HG02885 (cell line): ENCODE measurements around the gene MAGI1.

Experiments
- ATAC-seq: cut with Tn5 transposase; IDR thresholded peaks from one replicate; pipeline ENCODE4 v1.9.1; 2021; ENCODE audit warnings: mild to moderate bottlenecking; ENCODE audit not compliant: unreplicated experiment, poor library complexity

The MAGI1 gene

DNA sequence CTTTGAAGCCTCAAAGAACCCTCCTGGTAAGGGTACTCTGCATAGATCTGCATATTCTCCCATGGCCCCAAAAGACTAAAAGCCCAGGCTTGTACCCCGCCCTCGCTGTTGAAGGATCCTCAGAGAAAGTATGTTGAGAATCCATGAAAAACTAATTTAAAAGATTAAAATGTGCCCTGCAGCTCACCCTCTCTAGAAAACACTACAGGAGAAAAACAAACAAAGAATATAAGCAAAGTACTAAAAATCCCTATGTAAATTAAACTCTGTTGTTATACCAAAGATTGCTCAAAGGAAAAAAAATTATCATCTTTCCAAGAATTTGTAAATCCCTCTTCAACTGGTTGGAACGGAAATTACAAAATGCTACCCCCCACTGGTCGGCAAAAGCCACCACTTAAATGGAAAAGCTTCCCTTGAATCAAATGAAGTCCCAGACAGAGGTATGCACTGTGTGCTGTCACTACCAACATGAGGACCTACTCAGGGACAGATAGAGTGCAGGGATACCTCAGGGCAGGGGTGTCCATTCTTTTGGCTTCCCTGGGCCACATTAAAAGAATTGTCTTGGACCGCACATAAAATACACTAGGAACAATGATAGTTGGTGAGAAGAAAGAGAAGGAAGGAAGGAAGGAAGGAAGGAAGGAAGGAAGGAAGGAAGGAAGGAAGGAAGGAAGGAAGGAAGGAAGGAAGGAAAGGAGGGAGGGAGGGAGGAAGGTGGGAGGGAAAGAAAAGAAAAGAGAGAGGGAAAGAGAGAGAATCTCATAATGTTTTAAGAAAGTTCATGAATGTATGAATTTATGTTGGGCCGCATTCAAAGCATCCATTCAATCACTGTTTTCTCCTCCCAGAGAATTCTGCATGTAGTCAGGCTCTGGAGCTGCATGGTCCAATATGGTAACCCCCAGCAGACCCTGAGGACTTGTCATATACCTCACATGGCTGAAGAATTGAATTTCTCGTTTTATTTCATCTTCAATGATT lies 88.1 kb downstream of the MAGI1 start:
- ATAC-seq, result no peak

DNA sequence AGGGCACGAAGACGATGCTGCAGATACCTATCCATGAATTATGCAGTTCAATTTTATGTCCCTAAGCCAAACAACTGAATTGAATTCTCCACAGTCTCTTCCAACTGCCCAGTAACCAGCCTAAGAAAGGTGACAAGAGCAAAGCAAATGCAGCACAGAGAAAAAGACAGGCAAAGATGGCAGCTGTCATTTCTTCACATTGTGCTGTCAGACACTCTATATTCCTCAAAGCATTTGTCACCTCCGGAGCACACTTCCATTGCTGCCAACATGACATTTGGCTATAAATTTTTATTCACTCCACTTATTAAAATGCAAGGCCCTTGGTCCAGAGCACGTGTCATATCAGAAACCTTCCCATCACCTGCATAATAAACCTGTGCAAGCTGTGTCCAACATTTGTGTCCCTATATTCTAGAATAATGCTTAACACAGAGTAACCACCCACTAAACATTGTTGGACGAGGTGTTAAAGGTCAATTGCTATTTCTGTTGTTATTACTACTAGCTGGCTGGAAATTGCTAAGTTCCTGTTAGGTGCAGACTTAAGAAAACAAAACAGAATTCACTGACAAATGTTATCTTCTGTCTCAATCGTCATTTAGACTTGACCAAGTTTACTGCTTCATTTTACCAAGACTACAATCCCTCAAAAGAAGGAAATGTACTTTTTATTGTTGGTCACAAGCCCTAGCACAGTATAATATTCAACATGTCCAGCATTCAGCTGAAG lies 89.7 kb downstream of the MAGI1 start:
- ATAC-seq, result no peak

GRCh38 chr3:65946438-65946837 lies 92.3 kb downstream of the MAGI1 start:
- no peak for ATAC-seq

GRCh38 chr3:65945953-65946352 lies 92.8 kb downstream of the MAGI1 start:
- ATAC-seq, result no peak

DNA sequence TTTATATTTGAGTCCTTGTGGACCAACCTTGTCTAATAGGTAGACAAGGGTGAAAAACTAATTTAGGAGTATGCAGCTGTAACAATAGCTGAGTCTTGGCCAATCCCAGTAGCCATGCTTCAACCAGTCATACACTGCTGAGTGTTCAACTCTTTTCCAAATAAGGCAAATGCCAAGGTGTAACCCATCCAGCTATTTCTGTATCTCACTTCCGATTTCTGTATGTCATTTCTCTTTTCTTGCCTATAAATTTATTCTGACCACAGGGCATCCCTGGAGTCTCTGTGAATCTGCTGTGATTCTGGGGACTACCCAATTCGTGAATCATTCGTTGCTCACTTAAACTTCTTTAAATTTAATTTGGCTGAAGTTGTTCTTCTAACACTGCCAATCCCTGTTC lies 93.2 kb downstream of the MAGI1 start:
- ATAC-seq, result no peak

DNA sequence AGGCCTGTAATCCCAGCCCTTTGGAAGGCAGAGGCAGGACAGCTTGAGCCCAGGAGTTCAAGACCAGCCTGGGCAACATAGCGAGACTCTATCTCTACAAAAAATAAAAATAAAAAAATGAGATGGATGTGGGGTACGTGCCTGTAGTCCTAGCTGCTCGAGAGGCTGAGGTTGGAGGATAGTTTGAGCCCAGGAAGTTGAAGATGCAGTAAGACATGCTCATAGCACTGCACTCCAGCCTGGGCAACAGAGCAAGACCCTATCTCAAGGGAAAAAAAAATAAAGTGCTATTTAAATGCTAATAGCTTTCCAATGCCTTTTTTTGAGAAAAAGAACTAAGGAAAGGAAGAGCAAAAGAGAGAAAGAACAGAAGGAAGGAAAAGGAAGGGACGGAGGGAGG lies 94.5 kb downstream of the MAGI1 start:
- ATAC-seq, result no peak

DNA sequence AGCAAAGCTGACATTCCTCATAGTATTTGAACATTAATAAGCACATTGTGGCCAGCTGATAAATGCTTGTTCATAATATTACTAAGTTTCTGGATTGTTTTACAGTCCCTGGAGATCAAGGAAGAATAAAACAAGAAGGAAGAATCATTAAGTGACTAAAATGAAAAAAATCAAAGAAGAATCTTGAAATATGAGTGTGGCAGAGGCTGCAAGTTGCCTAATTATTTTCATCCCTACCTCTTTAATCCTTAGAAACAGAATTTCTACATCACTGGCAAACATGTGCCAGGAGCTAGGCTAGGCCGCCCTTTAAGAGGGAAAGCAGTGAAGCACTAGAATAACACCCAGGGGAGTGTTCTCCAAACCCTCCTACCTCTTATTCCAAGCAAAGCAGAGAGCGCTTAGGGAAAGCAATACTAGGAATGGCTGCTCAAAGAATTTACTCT lies 98.9 kb downstream of the MAGI1 start:
- ATAC-seq, result no peak

- no peak for ATAC-seq
Observed at GRCh38 chr3:65939184-65939583, 99.5 kb downstream of the MAGI1 start.

GRCh38 chr3:65938676-65939075 lies 100.0 kb downstream of the MAGI1 start:
- ATAC-seq, result no peak

GRCh38 chr3:65938147-65938546 lies 100.6 kb downstream of the MAGI1 start:
- ATAC-seq, result no peak

- no peak for ATAC-seq
Observed at GRCh38 chr3:65936908-65937638, 101.6 kb downstream of the MAGI1 start.

GRCh38 chr3:65935724-65936123 lies 103.0 kb downstream of the MAGI1 start:
- ATAC-seq, result no peak

DNA sequence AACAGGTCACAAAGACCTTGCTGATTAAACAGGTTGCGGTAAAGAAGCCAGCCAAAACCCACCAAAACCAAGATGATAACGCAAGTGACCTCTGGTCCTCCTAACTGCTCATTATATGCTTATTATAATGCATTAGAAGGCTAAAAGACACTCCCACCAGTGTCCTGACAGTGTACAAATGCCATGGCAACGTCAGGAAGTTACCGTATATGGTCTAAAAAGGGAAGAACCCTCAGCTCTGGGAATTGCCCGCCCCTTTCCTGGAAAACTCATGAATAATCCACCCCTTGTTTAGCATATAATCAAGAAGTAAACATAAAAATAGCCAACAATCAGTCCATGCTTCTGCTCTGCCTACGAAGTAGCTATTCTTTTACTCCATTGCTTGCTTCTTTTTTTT lies 108.1 kb downstream of the MAGI1 start:
- ATAC-seq, result no peak

DNA sequence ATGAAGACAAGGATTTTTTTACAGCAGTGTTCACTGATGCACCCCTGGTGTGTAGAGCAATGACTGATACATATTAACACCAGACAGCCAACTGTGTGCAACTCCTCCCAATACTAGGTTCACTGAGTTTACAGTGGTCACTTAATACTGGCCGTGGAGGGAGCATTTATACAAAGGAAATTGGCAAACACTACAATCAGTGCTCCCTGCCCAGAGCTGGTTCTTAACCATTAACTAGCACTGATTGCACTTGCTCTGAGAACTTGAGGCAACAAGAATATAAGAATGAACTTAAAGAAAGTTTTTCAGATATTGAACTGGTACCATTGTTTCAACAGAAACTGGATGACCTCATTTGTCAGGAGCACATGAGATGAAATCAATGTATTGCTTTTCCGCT lies 110.6 kb downstream of the MAGI1 start:
- ATAC-seq, result no peak

DNA sequence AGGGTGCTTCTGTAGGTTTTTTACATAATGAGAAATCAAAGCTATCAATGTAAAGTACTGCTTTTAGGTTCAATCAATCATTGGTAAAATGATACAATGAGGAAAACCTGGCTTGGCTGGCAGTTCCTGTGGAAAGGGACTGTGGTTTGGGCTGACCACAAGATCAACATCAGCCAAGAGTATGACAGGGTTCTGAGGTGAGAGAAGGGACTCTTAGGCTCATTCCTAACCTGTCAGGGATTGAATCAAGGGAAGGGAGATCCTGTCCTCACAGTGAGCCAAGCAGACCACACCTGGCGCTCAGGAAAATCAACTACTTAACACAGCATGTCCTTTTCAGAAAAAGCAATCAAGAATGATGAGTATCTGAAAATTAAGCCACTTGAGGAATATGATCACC lies 111.1 kb downstream of the MAGI1 start:
- no peak for ATAC-seq

DNA sequence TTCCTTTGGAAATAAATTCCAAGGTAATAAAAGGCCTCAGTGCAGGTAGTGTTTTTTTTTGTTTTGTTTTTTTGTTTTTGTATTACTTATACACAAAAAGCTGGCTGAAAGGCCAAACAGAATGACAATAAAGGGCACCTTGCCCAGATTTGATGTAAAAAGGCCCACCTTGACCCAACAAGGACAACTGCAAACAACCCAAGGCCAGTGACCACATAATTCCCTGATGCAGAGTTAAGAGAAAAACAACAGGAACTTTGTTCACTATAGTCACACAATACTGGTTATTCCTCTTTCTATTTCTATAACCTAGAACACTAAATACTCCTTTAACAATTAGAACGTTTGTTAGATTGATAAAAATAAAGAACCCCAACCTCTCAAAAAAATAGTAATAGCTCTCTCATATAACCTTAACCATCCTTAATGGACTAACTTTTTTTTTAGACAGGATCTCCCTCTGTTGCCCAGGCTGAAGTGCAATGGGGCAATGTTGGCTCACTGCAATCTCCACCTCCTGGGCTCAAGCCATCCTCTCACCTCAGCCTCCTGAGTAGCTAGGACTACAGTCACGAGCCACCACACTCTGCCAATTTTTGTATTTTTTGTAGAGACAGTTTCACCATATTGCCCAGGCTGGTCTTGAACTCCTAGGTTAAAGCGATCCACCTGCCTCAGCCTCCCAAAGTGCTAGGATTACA lies 113.3 kb downstream of the MAGI1 start:
- no peak for ATAC-seq

- no peak for ATAC-seq
Observed at GRCh38 chr3:65924762-65925161, 114.0 kb downstream of the MAGI1 start.

GRCh38 chr3:65922441-65922840 lies 116.3 kb downstream of the MAGI1 start:
- ATAC-seq, result no peak

DNA sequence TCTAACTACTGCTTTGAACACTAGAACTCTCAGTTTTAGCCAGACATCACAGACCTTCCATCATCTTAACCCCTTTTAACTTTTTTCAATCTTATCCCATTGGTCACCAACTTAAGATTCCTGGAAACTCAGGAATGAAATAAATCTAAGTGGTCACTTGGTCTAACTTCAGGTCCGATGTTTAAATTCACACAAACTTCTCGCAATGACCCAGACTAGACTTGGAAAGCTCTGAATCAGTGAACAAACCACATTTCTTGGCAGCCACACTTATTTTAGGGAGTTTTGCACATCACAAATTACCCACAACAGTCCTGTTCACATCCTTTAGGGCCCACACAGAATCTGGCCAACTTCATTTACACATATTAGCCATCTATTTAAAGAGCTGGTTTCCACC lies 118.9 kb downstream of the MAGI1 start:
- no peak for ATAC-seq

DNA sequence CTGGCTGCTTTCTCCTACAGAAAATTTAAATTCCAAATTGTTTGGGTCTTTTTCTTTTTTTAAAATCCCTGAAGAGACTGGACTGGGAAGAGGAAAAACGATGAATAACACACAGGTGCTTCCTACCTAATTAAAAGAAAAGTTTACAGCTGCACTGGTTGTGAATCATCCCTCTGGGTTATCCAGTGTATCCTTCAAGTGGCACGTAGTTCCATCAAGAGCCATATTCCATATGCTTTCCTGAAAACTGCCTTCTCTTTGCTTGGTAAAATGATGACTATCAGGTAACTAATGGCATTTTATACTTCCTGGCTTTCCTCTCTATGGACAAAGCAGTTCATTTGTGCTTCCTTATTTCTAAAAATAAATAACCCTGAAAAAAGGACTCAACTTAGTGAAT lies 123.2 kb downstream of the MAGI1 start:
- ATAC-seq, result no peak
